ENCODE results near the gene CSTF1. TPM values are rescaled to one million over a fixed set of nuclear protein-coding genes. Genes with fewer than 3 reads are reported as not detected.
A peak's percentile ranks its signal among the peaks of the same experiment; 100 is the strongest.

CSTF1 gene
- total RNA-seq, 1 donor: 25.0 TPM

DNA sequence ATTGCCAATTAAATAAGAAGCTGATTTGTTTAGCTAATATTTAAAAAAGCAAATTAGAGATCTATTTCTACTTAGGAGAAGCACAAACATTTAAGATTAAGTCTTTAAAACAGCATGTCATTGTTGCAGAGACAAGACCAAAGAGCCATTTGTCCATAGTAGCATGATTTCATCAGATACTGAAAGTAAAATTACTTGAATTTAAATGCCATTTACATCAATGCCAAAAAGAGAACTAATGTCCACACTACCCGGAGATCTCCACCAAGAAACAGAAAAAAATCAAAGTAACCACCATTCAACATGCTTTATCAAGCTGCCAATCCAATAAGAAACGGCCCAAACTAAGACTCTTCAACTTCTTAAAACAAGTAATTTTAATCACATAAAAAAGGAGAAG lies 16.1 kb upstream of the CSTF1 start:
- Histone ChIP-seq H3K9me3 (ENCODE audit: low read depth, low read length) (no peaks in the 10 kb centered on the region), H3K79me2 (ENCODE audit: insufficient read depth, low read length) (peaks cover 70% of the 10 kb centered on the region), H3K4me2 (ENCODE audit: insufficient read depth, low read length) (peak overlapping the region; percentile 1), H3K27me3 (ENCODE audit: insufficient read depth, low read length) (no peaks in the 10 kb centered on the region), H3K4me1 (ENCODE audit: insufficient read depth, low read length) (peaks cover 14% of the 10 kb centered on the region), H3K4me3 (ENCODE audit: insufficient read depth, low read length) (no peak overlapping the region), H4K20me1 (ENCODE audit: insufficient read depth, low read length) (no peaks in the 10 kb centered on the region), H3K36me3 (ENCODE audit: insufficient read depth, low read length) (peaks cover 34% of the 10 kb centered on the region), H2AFZ (ENCODE audit: low read length) (no peak overlapping the region), H3K27ac (ENCODE audit: low read depth, low read length) (no peak overlapping the region)
- no peak for TF ChIP-seq CTCF (IDR thresholded peaks at IDR 0.05; ENCODE audit: extremely low read depth, low read depth, low read length)
- DNase-seq (ENCODE audit: insufficient read length, low spot score, missing footprints): no peak

GRCh38 chr20:56378386-56378785 lies 14.1 kb upstream of the CSTF1 start:
- no peak overlapping the region for H3K27ac ChIP-seq (ENCODE audit: low read depth, low read length)
- H4K20me1 ChIP-seq (ENCODE audit: insufficient read depth, low read length): no peaks in the 10 kb centered on the region
- no peak for TF ChIP-seq CTCF (IDR thresholded peaks at IDR 0.05; ENCODE audit: extremely low read depth, low read depth, low read length)
- no peak for DNase-seq (ENCODE audit: insufficient read length, low spot score, missing footprints)
- no peak overlapping the region for H3K4me3 ChIP-seq (ENCODE audit: insufficient read depth, low read length)
- no peaks in the 10 kb centered on the region for H3K9me3 ChIP-seq (ENCODE audit: low read depth, low read length)
- peaks cover 20% of the 10 kb centered on the region for H3K36me3 ChIP-seq (ENCODE audit: insufficient read depth, low read length)
- no peaks in the 10 kb centered on the region for H3K27me3 ChIP-seq (ENCODE audit: insufficient read depth, low read length)
- H3K4me1 ChIP-seq (ENCODE audit: insufficient read depth, low read length): peaks cover 19% of the 10 kb centered on the region
- H3K79me2 ChIP-seq (ENCODE audit: insufficient read depth, low read length): peaks cover 71% of the 10 kb centered on the region
- no peak overlapping the region for H2AFZ ChIP-seq (ENCODE audit: low read length)
- no peak overlapping the region for H3K4me2 ChIP-seq (ENCODE audit: insufficient read depth, low read length)

- Histone ChIP-seq H3K27me3 (ENCODE audit: insufficient read depth, low read length) (no peaks in the 10 kb centered on the region), H3K4me1 (ENCODE audit: insufficient read depth, low read length) (peaks cover 31% of the 10 kb centered on the region), H4K20me1 (ENCODE audit: insufficient read depth, low read length) (no peaks in the 10 kb centered on the region), H3K4me3 (ENCODE audit: insufficient read depth, low read length) (no peak overlapping the region), H3K4me2 (ENCODE audit: insufficient read depth, low read length) (peak overlapping the region; percentile 7), H3K79me2 (ENCODE audit: insufficient read depth, low read length) (peaks cover 79% of the 10 kb centered on the region), H3K36me3 (ENCODE audit: insufficient read depth, low read length) (peaks cover 29% of the 10 kb centered on the region), H3K27ac (ENCODE audit: low read depth, low read length) (peak overlapping the region; percentile 65), H2AFZ (ENCODE audit: low read length) (no peak overlapping the region), H3K9me3 (ENCODE audit: low read depth, low read length) (no peaks in the 10 kb centered on the region)
- no peak for DNase-seq (ENCODE audit: insufficient read length, low spot score, missing footprints)
- TF ChIP-seq CTCF (IDR thresholded peaks at IDR 0.05; ENCODE audit: extremely low read depth, low read depth, low read length): no peak
These were observed 12.1 kb upstream of the CSTF1 start for GRCh38 chr20:56380375-56380774.

DNA sequence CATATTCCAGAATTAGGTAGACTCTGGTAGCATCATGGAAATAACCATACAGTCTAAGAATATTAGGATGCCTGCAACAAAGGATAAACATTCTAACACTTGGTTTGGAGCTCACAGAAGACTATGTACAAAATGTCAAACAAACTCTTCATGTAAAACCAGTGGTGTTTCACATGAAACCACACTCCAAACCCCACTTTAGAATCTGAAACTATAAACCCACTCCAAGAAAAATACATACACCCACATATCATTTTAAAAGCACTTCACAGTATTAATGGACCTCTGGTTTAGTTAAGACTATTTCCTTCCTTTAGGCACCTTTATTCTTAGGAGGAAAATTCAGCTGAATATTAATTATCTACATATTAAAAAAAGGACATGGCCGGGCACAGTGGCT lies 10.9 kb upstream of the CSTF1 start:
- no peak overlapping the region for H2AFZ ChIP-seq (ENCODE audit: low read length)
- peaks cover 31% of the 10 kb centered on the region for H3K4me1 ChIP-seq (ENCODE audit: insufficient read depth, low read length)
- H3K27ac ChIP-seq (ENCODE audit: low read depth, low read length): peak overlapping the region; percentile 65
- no peaks in the 10 kb centered on the region for H3K27me3 ChIP-seq (ENCODE audit: insufficient read depth, low read length)
- H3K79me2 ChIP-seq (ENCODE audit: insufficient read depth, low read length): peaks cover 78% of the 10 kb centered on the region
- no peak overlapping the region for H3K4me2 ChIP-seq (ENCODE audit: insufficient read depth, low read length)
- no peaks in the 10 kb centered on the region for H4K20me1 ChIP-seq (ENCODE audit: insufficient read depth, low read length)
- H3K9me3 ChIP-seq (ENCODE audit: low read depth, low read length): no peaks in the 10 kb centered on the region
- H3K4me3 ChIP-seq (ENCODE audit: insufficient read depth, low read length): no peak overlapping the region
- TF ChIP-seq CTCF (IDR thresholded peaks at IDR 0.05; ENCODE audit: extremely low read depth, low read depth, low read length): no peak
- peaks cover 36% of the 10 kb centered on the region for H3K36me3 ChIP-seq (ENCODE audit: insufficient read depth, low read length)
- DNase-seq (ENCODE audit: insufficient read length, low spot score, missing footprints): no peak
